Measurements from ENCODE around the gene PRDX5.

GRCh38 chr11:64334764-64335735 lies 17.1 kb downstream of the PRDX5 start:
- no peak for TF ChIP-seq EZH2 (IDR thresholded peaks at IDR 0.05; ENCODE audit: borderline replicate concordance, insufficient read depth, low read depth, low read length, poor library complexity, severe bottlenecking)
- no peak for TF ChIP-seq CTCF (IDR thresholded peaks at IDR 0.05)

Measured in B cell (primary cell).